ENCODE data around the gene MAP4K1.
"Not testable (repeated sequence)": the region's sequence is repeated elsewhere in the genome, so short reads cannot be mapped to it uniquely, and the experiment has no call there.

The MAP4K1 gene

DNA sequence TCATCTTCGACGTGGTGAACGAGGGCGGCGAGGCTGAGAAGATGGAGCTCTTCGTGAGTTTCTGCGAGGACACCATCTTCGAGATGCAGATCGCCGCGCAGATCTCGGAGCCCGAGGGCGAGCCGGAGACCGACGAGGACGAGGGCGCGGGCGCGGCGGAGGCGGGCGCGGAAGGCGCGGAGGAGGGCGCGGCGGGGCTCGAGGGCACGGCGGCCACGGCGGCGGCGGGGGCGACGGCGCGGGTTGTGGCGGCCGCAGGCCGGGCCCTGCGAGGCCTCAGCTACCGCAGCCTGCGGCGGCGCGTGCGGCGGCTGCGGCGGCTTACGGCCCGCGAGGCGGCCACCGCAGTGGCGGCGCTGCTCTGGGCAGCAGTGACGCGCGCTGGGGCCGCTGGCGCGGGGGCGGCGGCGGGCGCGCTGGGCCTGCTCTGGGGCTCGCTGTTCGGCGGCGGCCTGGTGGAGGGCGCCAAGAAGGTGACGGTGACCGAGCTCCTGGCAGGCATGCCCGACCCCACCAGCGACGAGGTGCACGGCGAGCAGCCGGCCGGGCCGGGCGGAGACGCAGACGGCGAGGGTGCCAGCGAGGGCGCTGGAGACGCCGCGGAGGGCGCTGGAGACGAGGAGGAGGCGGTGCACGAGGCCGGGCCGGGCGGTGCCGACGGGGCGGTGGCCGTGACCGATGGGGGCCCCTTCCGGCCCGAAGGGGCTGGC, 52.6 kb downstream of the MAP4K1 start:
- WGBS: 8% methylated on average over 111 of the region's 111 CpGs
- H3K4me3 ChIP-seq (ENCODE audit: low read length): peak overlapping the region; percentile 35

GRCh38 chr19:38563475-38563874, 54.3 kb downstream of the MAP4K1 start:
- H3K36me3 ChIP-seq (ENCODE audit: insufficient read depth, low read length): peaks cover 19% of the 10 kb centered on the region; the same call in 1 of the 2 replicates

More for the DNA sequence above, 52.6 kb downstream of the MAP4K1 start:
- Histone ChIP-seq H3K9ac (ENCODE audit: low read depth, low read length) (peak overlapping the region; percentile 60), H3K27me3 (ENCODE audit: insufficient read depth, low read length) (peaks cover 22% of the 10 kb centered on the region), H3K9me3 (ENCODE audit: insufficient read depth, low read depth, low read length) (no peaks in the 10 kb centered on the region), H3K36me3 (ENCODE audit: insufficient read depth, low read length) (peaks cover 19% of the 10 kb centered on the region; the same call in 1 of the 2 replicates), H3K27ac (ENCODE audit: low read depth, low read length) (no peak overlapping the region), H3K4me1 (ENCODE audit: insufficient read depth, low read length) (no peaks in the 10 kb centered on the region)

DNA sequence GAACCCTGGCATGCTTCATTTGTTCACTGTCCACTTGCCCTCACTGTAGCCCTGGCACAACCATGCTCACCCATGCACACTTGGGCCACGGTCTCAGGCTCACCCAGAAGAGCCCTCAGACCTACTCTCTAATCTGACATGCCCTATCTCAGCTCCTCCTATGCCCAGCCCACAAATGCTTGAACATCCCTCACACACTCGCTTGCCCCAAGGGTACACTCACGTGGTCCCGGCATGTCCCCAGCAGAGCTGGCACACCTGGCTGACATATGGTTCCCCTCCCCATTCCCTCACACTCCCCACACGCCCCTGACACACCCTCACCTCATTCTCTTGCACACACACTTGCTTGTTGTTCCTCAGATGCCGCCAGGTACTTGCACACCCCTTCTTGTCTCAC, 55.7 kb downstream of the MAP4K1 start:
- Histone ChIP-seq H3K27ac (ENCODE audit: low read depth, low read length) (no peak overlapping the region), H3K9me3 (ENCODE audit: insufficient read depth, low read depth, low read length) (no peaks in the 10 kb centered on the region), H3K36me3 (ENCODE audit: insufficient read depth, low read length) (peaks cover 19% of the 10 kb centered on the region; the same call in 1 of the 2 replicates), H3K9ac (ENCODE audit: low read depth, low read length) (no peak overlapping the region), H3K27me3 (ENCODE audit: insufficient read depth, low read length) (peaks cover 22% of the 10 kb centered on the region), H3K4me3 (ENCODE audit: low read length) (no peak overlapping the region), H3K4me1 (ENCODE audit: insufficient read depth, low read length) (no peaks in the 10 kb centered on the region)
- 86% methylated on average over 6 of the region's 6 CpGs for WGBS

More at GRCh38 chr19:38563475-38563874, 54.3 kb downstream of the MAP4K1 start:
- Histone ChIP-seq H3K9me3 (ENCODE audit: insufficient read depth, low read depth, low read length) (no peaks in the 10 kb centered on the region), H3K27ac (ENCODE audit: low read depth, low read length) (no peak overlapping the region), H3K4me1 (ENCODE audit: insufficient read depth, low read length) (no peaks in the 10 kb centered on the region), H3K9ac (ENCODE audit: low read depth, low read length) (no peak overlapping the region), H3K27me3 (ENCODE audit: insufficient read depth, low read length) (peaks cover 22% of the 10 kb centered on the region), H3K4me3 (ENCODE audit: low read length) (no peak overlapping the region)
- WGBS: 96% methylated on average over 9 of the region's 9 CpGs

- H3K4me3 ChIP-seq (ENCODE audit: low read length): no peak overlapping the region
- H3K27ac ChIP-seq (ENCODE audit: low read depth, low read length): no peak overlapping the region
- H3K27me3 ChIP-seq (ENCODE audit: insufficient read depth, low read length): peaks cover 22% of the 10 kb centered on the region
- H3K36me3 ChIP-seq (ENCODE audit: insufficient read depth, low read length): peaks cover 19% of the 10 kb centered on the region; the same call in 1 of the 2 replicates
- H3K9me3 ChIP-seq (ENCODE audit: insufficient read depth, low read depth, low read length): no peaks in the 10 kb centered on the region
- H3K4me1 ChIP-seq (ENCODE audit: insufficient read depth, low read length): no peaks in the 10 kb centered on the region
- WGBS: 93% methylated on average over 11 of the region's 11 CpGs
- no peak overlapping the region for H3K9ac ChIP-seq (ENCODE audit: low read depth, low read length)
These were observed 56.1 kb downstream of the MAP4K1 start for GRCh38 chr19:38561658-38562057.

GRCh38 chr19:38561053-38561606, 56.6 kb downstream of the MAP4K1 start:
- Histone ChIP-seq H3K9ac (ENCODE audit: low read depth, low read length) (no peak overlapping the region), H3K4me3 (ENCODE audit: low read length) (no peak overlapping the region), H3K9me3 (ENCODE audit: insufficient read depth, low read depth, low read length) (no peaks in the 10 kb centered on the region), H3K36me3 (ENCODE audit: insufficient read depth, low read length) (peaks cover 19% of the 10 kb centered on the region; the same call in 1 of the 2 replicates), H3K4me1 (ENCODE audit: insufficient read depth, low read length) (no peaks in the 10 kb centered on the region), H3K27me3 (ENCODE audit: insufficient read depth, low read length) (peaks cover 22% of the 10 kb centered on the region), H3K27ac (ENCODE audit: low read depth, low read length) (no peak overlapping the region)
- 95% methylated on average over 42 of the region's 42 CpGs for WGBS

DNA sequence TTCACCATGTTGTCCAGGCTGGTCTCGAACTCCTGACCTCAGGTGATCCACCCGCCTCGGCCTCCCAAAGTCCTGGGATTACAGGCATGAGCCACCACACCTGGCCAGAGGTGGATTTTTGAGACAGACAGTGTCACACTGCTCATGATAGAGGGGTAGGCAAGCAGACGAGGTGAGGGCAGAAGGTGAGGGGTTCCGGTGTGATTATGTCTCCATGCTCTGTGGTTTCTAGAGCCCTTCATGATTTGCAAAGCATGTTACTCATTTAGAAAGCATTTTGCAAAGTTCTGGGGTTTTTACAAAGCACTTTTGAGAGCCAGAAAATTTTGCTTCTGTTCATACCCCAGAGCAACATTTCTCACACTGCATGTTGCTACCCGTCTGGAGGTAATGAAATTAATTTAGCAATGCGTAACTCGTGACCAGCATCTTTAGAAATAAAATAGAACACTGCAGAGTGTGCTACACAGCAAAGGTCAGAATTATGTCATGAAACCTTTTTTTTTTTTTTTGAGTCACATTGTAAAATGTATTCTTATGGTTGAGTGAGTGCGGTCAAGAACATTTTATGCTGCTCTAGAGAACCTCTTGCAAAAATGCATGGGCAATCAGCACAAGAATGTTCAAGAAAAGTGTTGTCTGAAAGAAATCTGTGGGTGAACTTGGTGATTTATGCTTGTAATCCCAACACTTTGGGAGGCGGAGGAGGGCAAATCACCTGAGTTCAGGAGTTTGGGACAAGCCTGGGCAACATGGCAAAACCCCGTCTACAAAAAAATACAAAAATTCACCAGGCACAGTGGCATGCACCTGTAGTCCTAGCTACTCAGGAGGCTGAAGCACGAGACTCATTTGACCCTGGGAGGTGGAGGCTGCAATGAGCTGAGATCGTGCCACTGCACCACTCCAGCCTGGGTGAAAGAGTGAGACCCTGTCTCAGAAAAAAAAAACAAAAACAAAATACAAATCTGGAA, 58.0 kb downstream of the MAP4K1 start:
- peaks cover 19% of the 10 kb centered on the region; the same call in 1 of the 2 replicates for H3K36me3 ChIP-seq (ENCODE audit: insufficient read depth, low read length)
- no peak overlapping the region for H3K9ac ChIP-seq (ENCODE audit: low read depth, low read length)
- no peaks in the 10 kb centered on the region for H3K9me3 ChIP-seq (ENCODE audit: insufficient read depth, low read depth, low read length)
- H3K4me1 ChIP-seq (ENCODE audit: insufficient read depth, low read length): no peaks in the 10 kb centered on the region
- H3K4me3 ChIP-seq (ENCODE audit: low read length): no peak overlapping the region
- 91% methylated on average over 13 of the region's 13 CpGs for WGBS
- H3K27ac ChIP-seq (ENCODE audit: low read depth, low read length): no peak overlapping the region
- peaks cover 12% of the 10 kb centered on the region for H3K27me3 ChIP-seq (ENCODE audit: insufficient read depth, low read length)

- H3K36me3 ChIP-seq (ENCODE audit: insufficient read depth, low read length): peaks cover 21% of the 10 kb centered on the region; the same call in 1 of the 2 replicates
- H3K4me1 ChIP-seq (ENCODE audit: insufficient read depth, low read length); H3K27me3 ChIP-seq (ENCODE audit: insufficient read depth, low read length); H3K9ac ChIP-seq (ENCODE audit: low read depth, low read length); H3K4me3 ChIP-seq (ENCODE audit: low read length); H3K9me3 ChIP-seq (ENCODE audit: insufficient read depth, low read depth, low read length); H3K27ac ChIP-seq (ENCODE audit: low read depth, low read length): not testable (repeated sequence)
- 95% methylated on average over 7 of the region's 7 CpGs for WGBS
These were observed 58.8 kb downstream of the MAP4K1 start for GRCh38 chr19:38558933-38559332.

GRCh38 chr19:38557205-38557799, 60.5 kb downstream of the MAP4K1 start:
- no peak overlapping the region for H3K27ac ChIP-seq (ENCODE audit: low read depth, low read length)
- WGBS: 90% methylated on average over 12 of the region's 12 CpGs
- H3K4me1 ChIP-seq (ENCODE audit: insufficient read depth, low read length): no peaks in the 10 kb centered on the region
- H3K9ac ChIP-seq (ENCODE audit: low read depth, low read length): no peak overlapping the region
- H3K4me3 ChIP-seq (ENCODE audit: low read length): no peak overlapping the region
- H3K36me3 ChIP-seq (ENCODE audit: insufficient read depth, low read length): peaks cover 15% of the 10 kb centered on the region; the same call in 1 of the 2 replicates
- no peaks in the 10 kb centered on the region for H3K27me3 ChIP-seq (ENCODE audit: insufficient read depth, low read length)
- no peaks in the 10 kb centered on the region for H3K9me3 ChIP-seq (ENCODE audit: insufficient read depth, low read depth, low read length)

GRCh38 chr19:38556521-38557174, 61.1 kb downstream of the MAP4K1 start:
- Histone ChIP-seq H3K27me3 (ENCODE audit: insufficient read depth, low read length) (no peaks in the 10 kb centered on the region), H3K4me1 (ENCODE audit: insufficient read depth, low read length) (no peaks in the 10 kb centered on the region), H3K4me3 (ENCODE audit: low read length) (no peak overlapping the region), H3K9me3 (ENCODE audit: insufficient read depth, low read depth, low read length) (no peaks in the 10 kb centered on the region), H3K27ac (ENCODE audit: low read depth, low read length) (no peak overlapping the region), H3K9ac (ENCODE audit: low read depth, low read length) (no peak overlapping the region), H3K36me3 (ENCODE audit: insufficient read depth, low read length) (peaks cover 9% of the 10 kb centered on the region; the same call in 1 of the 2 replicates)
- WGBS: 93% methylated on average over 7 of the region's 7 CpGs

- 95% methylated on average over 5 of the region's 8 CpGs for WGBS
- no peak overlapping the region for H3K27ac ChIP-seq (ENCODE audit: low read depth, low read length)
- H3K9me3 ChIP-seq (ENCODE audit: insufficient read depth, low read depth, low read length): no peaks in the 10 kb centered on the region
These were observed 62.6 kb downstream of the MAP4K1 start for GRCh38 chr19:38555200-38555599.

More at GRCh38 chr19:38555200-38555599, 62.6 kb downstream of the MAP4K1 start:
- Histone ChIP-seq H3K9ac (ENCODE audit: low read depth, low read length) (no peak overlapping the region), H3K36me3 (ENCODE audit: insufficient read depth, low read length) (0 out of 2 replicates have a peak, but pooled peaks cover 4% of the 10 kb centered on the region), H3K27me3 (ENCODE audit: insufficient read depth, low read length) (no peaks in the 10 kb centered on the region), H3K4me3 (ENCODE audit: low read length) (no peak overlapping the region), H3K4me1 (ENCODE audit: insufficient read depth, low read length) (no peaks in the 10 kb centered on the region)

Data from HUES64 (cell line).